Thyroid gland (tissue), 4 donors: ENCODE measurements around the gene GIMAP4. TPM values are rescaled to one million over a fixed set of nuclear protein-coding genes. Genes with fewer than 3 reads are reported as not detected.
"Not testable (repeated sequence)": the region's sequence is repeated elsewhere in the genome, so short reads cannot be mapped to it uniquely, and the experiment has no call there.

Source experiments
- DNase-seq, 2 donors: peaks; one replicate each; pipeline ENCODE4 v3.0.0-alpha.2; 2019
- H3K27ac ChIP-seq, 3 donors: fragments of 200-600 bp; sonication (generic); 1 replicate in 2 of 3; 2 replicates in 1 of 3; pipeline ENCODE4 v1.5.1; 2016 to 2019; ENCODE audit warnings: mild to moderate bottlenecking in 1 of 3, moderate library complexity in 1 of 3
- H3K27me3 ChIP-seq: fragments of 200-600 bp; sonication (generic); one replicate; pipeline ENCODE4 v1.5.1; 2019
- H3K36me3 ChIP-seq, 2 donors: fragments of 200-600 bp; sonication (generic); one replicate each; pipeline ENCODE4 v1.5.1; 2016 to 2019
- H3K4me1 ChIP-seq, 2 donors: fragments of 200-600 bp; sonication (generic); one replicate each; pipeline ENCODE4 v1.5.1; 2017 to 2019
- H3K4me3 ChIP-seq, 3 donors: fragments of 200-600 bp; sonication (generic); replicated peaks in 1 of 3; 1 replicate in 2 of 3; 2 replicates in 1 of 3; pipeline ENCODE4 v1.5.1; 2016; ENCODE audit warnings: mild to moderate bottlenecking in 1 of 3
- H3K9me3 ChIP-seq: fragments of 200-600 bp; sonication (generic); one replicate; pipeline ENCODE4 v1.5.1; 2017
- CTCF ChIP-seq, 6 experiments: fragments of 200-600 bp in 3 of 6; fragments of 450-650 bp in 3 of 6; sonication (generic) in 3 of 6; IDR thresholded peaks; one replicate each; pipeline ENCODE4 v1.5.1; 2016 to 2019; ENCODE audit warnings: antibody characterized with exemption in 6 of 6, mild to moderate bottlenecking in 2 of 6, inconsistent platforms in 1 of 6, moderate library complexity in 1 of 6
- POLR2A ChIP-seq, 2 donors: fragments of 450-650 bp; IDR thresholded peaks; one replicate each; pipeline ENCODE4 v1.6.1; 2017; ENCODE audit warnings: antibody characterized with exemption in 2 of 2, mild to moderate bottlenecking in 2 of 2, moderate library complexity in 1 of 2
- WGBS, 2 donors: methylation state at CpG; one replicate each; pipeline ENCODE4 v1.1.5; 2017; 5-methylcytosine and 5-hydroxymethylcytosine counted together
- intact Hi-C: fragments of 100-400 bp; cut with DNase I; formaldehyde crosslinking; loops from one replicate; pipeline ENCODE4 v1.15.1; 2023
- total RNA-seq, 4 donors: library from RNA; depleted of rRNA; stranded (reverse); fragments of >200 nt; gene quantifications; one replicate each; pipeline ENCODE4 v1.2.3, GENCODE V29; 2016

GIMAP4 gene
- 10 to 100 TPM; 22.1 to 78.6 (median 41.3) TPM for total RNA-seq

- WGBS, 2 donors = 70 to 71% methylated on average over 9 of the region's 9 CpGs
- Histone ChIP-seq H3K4me1 (no peaks in the 10 kb centered on the region), H3K27ac (peak within 1 kb of the TSS; percentile 42 to 68 (median 67)), H3K4me3 (peak within 1 kb of the TSS in 2 of 3 donors; percentile 23 to 24), H3K36me3 (no peaks in the 10 kb centered on the region), H3K9me3 (no peaks in the 10 kb centered on the region), H3K27me3 (no peaks in the 10 kb centered on the region)
- intact Hi-C loops = no loop called here
- DNase-seq = no peak
- TF ChIP-seq CTCF (IDR thresholded peaks at IDR 0.05) = no peak
- no peak for TF ChIP-seq POLR2A (IDR thresholded peaks at IDR 0.05)
These were observed at the start of gene GIMAP4 for GRCh38 chr7:150567169-150567568. TSS of gene GIMAP4 (plus strand) at chr7:150567390. CDS start at chr7:150569902, 2,512 bp downstream.

DNA sequence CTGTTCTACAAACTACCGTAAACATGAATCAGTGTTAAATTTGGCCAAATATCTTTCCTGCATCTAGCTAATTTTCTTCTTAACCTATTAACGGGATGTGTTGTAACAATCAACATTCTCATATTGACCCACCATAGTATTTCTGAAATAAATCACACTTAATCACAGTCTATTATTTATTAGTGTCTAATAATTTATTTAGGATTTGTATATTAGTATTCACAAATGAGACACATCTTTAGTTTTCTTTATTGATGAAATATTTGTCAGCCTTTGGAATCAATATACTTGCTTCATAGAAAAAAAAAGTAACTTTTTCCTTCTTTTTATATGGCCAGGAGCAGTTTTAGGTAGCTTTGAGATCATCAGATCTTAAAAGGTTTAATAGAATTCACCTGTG is 47.9 kb upstream of the GIMAP4 start:
- TF ChIP-seq CTCF (IDR thresholded peaks at IDR 0.05) = no peak
- TF ChIP-seq POLR2A (IDR thresholded peaks at IDR 0.05) = no peak
- H3K4me3 ChIP-seq = no peak overlapping the region
- 75 to 76% methylated on average over 2 of the region's 2 CpGs for WGBS, 2 donors
- H3K36me3 ChIP-seq = no peaks in the 10 kb centered on the region
- peak overlapping the region in 2 of 3 donors; percentile 52 to 65 for H3K27ac ChIP-seq
- H3K9me3 ChIP-seq = no peaks in the 10 kb centered on the region
- peaks cover 0 to 6% of the 10 kb centered on the region in 2 donors for H3K4me1 ChIP-seq
- H3K27me3 ChIP-seq = no peaks in the 10 kb centered on the region
- DNase-seq = no peak
- intact Hi-C loops = no loop called here

DNA sequence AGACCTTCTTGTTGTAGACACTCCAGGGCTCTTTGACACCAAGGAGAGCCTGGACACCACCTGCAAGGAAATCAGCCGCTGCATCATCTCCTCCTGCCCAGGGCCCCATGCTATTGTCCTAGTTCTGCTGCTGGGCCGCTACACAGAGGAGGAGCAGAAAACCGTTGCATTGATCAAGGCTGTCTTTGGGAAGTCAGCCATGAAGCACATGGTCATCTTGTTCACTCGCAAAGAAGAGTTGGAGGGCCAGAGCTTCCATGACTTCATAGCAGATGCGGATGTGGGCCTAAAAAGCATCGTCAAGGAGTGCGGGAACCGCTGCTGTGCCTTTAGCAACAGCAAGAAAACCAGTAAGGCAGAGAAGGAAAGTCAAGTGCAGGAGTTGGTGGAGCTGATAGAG is 47.0 kb upstream of the GIMAP4 start:
- WGBS, 2 donors = 73 to 77% methylated on average over 8 of the region's 8 CpGs
- H3K27me3 ChIP-seq = no peaks in the 10 kb centered on the region
- H3K4me1 ChIP-seq = peaks cover 0 to 1% of the 10 kb centered on the region in 2 donors
- H3K4me3 ChIP-seq = no peak overlapping the region
- H3K27ac ChIP-seq = peak overlapping the region in 1 of 3 donors; percentile 65
- no peak for DNase-seq
- no peaks in the 10 kb centered on the region for H3K36me3 ChIP-seq
- intact Hi-C loops = no loop called here
- no peak for TF ChIP-seq CTCF (IDR thresholded peaks at IDR 0.05)
- TF ChIP-seq POLR2A (IDR thresholded peaks at IDR 0.05) = no peak
- H3K9me3 ChIP-seq = no peaks in the 10 kb centered on the region

- H3K36me3 ChIP-seq, DNase-seq, H3K9me3 ChIP-seq, H3K4me1 ChIP-seq, H3K27me3 ChIP-seq, intact Hi-C loops, H3K27ac ChIP-seq, H3K4me3 ChIP-seq: not testable (repeated sequence)
- WGBS, 2 donors = 62 to 65% methylated on average over 6 of the region's 6 CpGs
These were observed 44.3 kb upstream of the GIMAP4 start for GRCh38 chr7:150522931-150523330.

DNA sequence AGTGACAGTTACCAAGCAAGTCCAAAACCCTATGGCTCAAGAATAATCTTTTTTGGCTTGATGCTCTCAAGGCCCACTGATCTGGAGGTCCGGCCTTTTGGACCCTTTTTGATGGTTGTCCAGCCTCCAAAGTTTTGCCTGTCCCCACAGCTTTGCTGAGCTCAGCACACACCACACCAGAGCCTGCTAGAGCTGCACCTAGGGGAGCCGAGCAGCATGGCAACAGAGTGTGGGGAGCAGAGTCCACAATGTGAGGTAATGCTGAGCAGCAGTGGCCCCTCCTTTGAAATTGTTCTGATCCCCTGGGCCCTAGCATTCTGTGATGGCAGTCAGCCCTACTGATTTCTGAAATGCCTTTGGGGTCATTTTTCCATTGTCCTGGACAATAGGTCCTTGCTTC is 43.2 kb upstream of the GIMAP4 start:
- WGBS, 2 donors = 43 to 86% methylated on average over 2 of the region's 2 CpGs

GRCh38 chr7:150531704-150532103 is 35.5 kb upstream of the GIMAP4 start:
- Histone ChIP-seq H3K27me3 (no peaks in the 10 kb centered on the region), H3K36me3 (no peaks in the 10 kb centered on the region), H3K27ac (no peak overlapping the region), H3K9me3 (no peaks in the 10 kb centered on the region), H3K4me3 (no peak overlapping the region), H3K4me1 (no peaks in the 10 kb centered on the region)
- WGBS, 2 donors = 92 to 93% methylated on average over 1 of the region's 1 CpG
- no peak for DNase-seq
- intact Hi-C loops = no loop called here
- TF ChIP-seq CTCF (IDR thresholded peaks at IDR 0.05) = no peak
- TF ChIP-seq POLR2A (IDR thresholded peaks at IDR 0.05) = no peak

More for the DNA sequence above, 43.2 kb upstream of the GIMAP4 start:
- Histone ChIP-seq H3K9me3 (no peaks in the 10 kb centered on the region), H3K4me3 (no peak overlapping the region), H3K27me3 (no peaks in the 10 kb centered on the region), H3K36me3 (no peaks in the 10 kb centered on the region), H3K27ac (no peak overlapping the region), H3K4me1 (no peaks in the 10 kb centered on the region)
- intact Hi-C loops = no loop called here
- DNase-seq = no peak
- TF ChIP-seq POLR2A (IDR thresholded peaks at IDR 0.05) = no peak
